Activated T-cell treated with anti-CD3 and anti-CD28 coated beads for 4 hours (primary cell): ENCODE measurements around the gene GPR149.
A peak's percentile ranks its signal among the peaks of the same experiment; 100 is the strongest.

Experiments used
- DNase-seq: peaks from one replicate; pipeline ENCODE4 v3.0.0-alpha.2; 2020

The GPR149 gene

DNA sequence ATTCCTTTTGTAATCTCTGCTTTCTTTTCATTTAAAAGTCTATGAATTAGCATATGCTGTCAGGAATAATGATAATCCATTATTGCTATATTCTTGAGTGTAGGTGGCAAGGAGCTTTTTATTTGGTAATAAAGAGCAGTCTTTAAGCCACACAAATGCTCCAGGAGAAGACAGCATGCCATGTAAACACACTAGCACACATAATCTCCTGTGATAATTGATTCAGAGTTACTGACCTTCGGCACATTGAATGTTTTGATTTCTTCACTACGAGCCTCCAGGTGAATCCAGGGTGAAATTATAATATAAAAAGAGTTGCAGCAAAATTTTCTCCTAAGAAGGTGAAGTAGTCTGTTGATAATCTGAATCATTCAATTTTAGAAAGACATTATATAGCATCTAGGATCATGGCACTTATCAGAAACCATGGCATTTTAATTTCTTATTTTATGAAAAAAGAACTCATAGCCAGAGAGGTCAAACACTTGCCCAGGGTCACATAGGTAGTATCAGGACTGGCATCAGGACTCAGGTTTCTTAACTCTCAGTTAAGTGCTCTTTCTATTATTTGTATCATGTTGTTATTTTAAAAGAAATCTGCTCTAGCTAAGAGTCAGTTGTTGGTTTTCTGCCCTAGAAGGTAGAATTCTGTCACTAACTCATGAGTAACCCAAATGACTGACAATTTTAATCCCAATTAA is 84.4 kb downstream of the GPR149 start:
- DNase-seq: no peak

DNA sequence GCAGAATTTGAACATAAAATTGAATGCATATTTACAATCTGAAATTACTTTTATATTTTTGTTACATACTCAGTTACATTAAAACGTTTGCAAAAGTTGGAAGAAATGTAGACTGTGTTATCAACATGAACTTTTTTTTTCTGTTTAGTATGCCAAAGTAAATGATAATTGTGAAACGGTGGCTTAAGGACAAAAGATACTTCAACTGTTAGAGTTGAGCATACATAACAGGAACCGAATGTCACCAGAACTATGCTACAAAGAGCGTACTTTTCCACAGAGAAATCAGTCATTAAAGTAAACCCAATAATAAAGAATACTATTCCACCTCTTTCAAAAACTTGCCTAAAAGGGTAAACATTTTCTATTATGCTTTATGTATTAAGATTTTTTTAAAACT is 91.4 kb downstream of the GPR149 start:
- DNase-seq: no peak

DNA sequence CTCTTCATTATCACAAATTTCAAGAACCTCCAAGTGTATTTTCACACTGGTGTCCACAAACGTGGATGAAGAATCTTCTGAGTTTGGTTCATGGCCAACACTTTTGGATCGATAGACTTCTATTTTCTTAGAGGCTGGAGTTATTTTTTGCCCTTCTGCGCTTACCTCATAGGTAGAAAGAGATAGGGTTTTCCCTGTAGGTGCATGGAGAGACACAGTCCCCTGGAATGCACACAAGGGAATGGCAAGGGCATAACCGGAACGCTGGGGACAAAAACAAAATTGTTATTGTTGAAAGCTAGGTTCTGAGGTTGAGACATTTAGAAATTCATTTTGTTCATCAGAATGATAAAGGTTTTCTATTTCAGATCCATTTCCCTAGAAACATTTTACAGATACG is 92.0 kb downstream of the GPR149 start:
- DNase-seq: no peak

DNA sequence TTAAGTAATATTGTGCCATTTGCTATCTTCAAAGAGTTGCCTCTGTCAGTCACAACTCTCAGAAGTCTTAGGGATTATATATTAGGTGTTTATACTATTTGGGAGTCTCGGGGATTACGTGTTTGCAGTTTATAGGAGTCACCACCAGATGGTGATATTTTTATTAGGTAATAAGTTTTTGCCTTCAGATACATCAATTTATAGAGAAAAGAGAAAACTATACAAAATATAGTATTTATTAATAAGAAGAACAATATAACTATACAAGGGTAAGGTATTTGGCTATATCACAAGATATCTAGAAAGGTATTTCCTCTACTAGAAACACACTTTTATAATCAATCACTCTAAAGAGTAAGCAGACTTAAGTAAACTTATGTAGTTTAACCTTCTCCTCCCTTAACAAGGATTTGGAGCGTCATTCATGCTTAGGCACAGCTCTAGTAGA is 95.0 kb downstream of the GPR149 start:
- no peak for DNase-seq

DNA sequence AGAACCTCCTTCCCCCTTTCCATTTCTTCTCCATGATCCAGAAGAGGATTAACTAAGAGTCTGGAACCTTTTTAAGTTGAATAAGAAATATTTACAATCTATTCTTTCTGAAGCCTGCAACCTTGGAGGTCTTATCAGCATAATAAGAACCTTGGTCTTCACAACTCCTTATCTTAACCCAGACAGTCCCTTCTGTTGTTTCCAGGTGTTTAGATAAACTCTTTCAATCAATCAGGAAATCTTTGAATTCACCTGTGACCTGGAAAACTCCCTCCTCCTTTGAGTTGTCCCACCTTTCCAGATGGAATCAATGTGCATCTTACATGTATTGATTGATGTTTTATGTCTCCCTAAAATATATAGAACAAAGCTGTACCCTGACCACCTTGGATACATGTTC is 102.1 kb downstream of the GPR149 start:
- DNase-seq: no peak

DNA sequence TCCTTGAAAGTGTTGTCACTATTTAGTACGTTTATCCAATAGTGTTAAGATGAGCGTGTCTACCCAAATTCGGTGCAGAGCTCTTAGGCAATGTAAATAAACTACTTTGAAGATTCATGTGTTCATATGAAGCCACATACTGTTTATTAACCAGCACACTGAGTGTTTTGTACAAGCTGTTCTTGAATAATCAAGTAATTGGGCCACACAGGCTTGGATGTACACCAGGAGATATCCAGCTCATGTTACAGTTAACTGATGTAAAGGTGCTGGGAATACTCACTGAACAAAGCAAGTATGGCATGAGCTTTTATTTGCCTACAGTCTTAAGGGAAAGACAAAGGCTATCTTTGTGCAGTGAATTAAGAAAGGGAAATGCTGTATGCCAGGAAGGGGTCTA is 105.1 kb downstream of the GPR149 start:
- DNase-seq: no peak

DNA sequence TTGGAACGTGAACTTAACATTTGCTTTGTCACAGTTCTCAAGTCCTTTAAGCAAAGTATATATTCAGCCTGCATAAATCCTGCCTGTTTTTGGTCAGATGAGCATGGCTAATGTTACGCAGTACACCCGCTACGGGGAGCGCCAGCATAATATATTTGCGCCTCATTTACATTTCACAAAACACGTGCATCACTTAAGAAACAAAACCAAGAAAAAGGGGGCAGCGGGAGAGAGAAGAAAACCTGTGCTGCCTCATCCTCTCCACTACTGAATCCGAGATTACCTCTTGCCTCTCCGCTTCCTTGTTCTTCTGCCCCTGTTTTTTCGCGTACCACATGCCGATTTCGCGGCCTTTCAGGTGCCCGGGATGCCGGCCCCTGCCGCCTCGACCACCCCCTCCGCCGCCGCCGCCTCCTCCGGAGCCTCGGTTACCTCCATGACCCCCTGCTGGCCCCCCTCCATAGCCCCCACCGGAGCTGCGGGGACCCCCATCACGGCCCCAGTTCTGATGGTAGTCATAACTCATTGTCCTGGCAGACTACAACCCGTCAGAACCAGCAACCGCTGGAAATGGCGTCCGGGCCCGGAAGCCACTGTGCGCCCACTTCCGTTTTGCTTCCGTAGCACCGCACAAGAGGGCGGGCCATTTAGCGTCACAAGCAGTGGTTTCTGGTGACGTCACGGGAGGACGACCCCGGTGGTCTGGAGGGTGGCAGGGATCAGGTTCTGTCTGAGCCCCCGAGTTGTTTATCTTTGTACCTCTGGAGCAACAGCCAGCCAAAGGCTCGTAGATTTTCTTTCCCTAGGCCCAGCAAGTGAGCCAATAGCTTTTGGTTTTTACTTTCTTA is 105.9 kb downstream of the GPR149 start, which contains the start of gene DHX36:
TSS of gene DHX36 (minus strand) at position 597 of the 848 bp plus-strand sequence. CDS start at position 526, 71 bp downstream.
- DNase-seq: peak; percentile 88

DNA sequence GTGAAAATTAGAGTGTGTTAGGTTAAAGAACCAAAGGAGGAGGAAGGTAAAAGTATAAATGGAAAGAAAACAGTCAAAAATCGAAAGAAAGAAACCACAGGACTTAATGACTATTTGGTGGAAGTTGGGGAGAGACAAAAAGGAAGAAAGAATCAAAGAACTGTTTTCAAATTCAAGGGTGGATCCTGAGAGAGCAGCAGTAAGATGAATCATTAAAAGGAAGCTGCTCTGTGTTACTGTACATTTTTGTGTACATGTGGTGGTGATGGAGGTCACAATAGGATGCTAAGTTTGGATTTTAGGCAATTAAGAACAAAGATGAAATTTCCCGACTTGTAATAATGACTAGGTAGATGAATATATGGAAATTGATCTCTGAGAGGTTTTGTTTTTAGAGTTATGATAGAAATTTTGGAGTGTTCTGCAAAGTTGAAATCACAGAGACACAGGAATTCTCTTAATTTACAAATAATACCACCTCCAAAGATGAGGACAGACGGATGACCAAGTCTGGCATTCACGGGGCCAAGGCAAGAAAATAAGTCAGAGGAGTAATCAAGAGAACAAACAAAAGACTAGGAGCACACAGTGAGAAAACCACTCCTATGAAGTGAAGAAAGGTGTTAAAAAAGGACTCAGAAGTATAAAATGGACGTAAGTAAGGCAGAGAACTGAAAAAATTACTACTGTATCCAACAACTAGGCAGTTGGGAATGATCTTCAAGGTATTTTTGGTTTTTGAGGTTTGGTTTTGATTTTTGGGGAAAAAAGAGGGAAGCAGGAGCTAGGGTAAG is 112.8 kb downstream of the GPR149 start:
- DNase-seq: no peak

DNA sequence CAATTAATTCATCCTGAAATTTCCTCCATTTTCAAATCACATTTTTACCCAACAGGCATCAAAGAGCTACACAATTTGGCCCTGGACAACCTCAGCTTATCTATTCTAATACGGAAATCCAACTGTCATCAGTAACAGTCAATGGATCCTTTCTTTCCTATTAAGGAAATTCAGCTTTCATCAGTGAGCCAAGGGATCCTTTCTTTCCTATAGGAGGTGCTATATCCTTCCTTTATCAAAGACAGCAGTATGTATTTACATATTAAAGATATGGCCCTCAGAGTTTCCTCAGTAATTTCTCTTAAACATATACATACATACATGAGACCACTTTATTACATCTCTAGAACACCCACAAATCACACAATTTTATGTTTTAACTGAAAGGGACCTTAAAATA is 115.8 kb downstream of the GPR149 start:
- DNase-seq: no peak

DNA sequence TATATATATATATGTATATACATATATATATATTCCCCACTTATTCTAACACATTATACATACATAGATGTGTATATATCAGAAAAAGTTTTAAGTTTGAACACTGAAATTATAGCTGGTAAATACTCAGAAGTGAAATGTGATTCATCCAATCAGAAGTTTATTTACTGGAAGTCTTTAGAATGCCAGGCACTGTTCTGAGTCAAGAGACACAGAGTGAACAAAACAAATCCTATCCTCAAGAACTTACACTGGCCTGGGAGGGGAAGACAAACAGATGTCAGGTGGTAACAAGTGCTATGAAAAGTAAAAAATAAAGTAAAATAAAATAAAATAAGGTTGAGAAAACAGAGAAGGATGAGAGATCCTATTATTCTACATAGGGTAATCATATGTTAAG is 119.2 kb downstream of the GPR149 start:
- DNase-seq: no peak

DNA sequence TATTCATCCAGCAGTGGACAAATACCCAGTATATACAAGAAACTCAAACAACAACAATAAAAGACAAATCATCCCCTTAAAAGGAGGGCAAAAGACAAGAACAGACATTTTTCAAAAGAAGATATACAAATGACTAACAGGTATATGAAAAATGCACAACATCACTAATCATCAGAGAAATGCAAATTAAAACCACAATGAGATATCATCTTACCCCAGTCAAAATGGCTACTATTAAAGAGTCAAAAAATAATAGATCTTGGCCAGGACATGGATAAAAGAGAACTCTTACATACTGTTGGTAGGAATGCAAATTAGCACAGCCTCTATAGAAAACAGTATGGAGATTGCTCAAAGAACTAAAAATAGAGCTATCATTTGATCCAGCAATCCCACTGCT is 122.6 kb downstream of the GPR149 start:
- DNase-seq: no peak

DNA sequence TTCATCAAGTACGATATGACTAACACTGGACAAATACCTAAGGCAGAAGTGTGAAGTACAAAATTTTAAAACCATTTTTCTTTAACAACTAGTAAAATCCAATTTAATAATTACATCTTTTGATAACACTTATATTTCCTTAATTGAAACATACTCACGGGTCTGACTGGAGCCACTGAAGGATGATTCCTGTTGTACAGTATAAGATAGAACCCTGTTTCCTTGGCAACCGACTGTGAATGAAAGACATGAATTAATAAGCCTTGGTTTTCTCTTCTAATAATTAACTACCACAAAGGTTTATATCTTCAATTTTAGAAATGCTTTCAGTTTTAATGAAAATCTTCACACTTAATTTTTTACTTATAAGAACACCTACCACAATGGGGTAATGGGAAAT is 125.1 kb downstream of the GPR149 start:
- no peak for DNase-seq

DNA sequence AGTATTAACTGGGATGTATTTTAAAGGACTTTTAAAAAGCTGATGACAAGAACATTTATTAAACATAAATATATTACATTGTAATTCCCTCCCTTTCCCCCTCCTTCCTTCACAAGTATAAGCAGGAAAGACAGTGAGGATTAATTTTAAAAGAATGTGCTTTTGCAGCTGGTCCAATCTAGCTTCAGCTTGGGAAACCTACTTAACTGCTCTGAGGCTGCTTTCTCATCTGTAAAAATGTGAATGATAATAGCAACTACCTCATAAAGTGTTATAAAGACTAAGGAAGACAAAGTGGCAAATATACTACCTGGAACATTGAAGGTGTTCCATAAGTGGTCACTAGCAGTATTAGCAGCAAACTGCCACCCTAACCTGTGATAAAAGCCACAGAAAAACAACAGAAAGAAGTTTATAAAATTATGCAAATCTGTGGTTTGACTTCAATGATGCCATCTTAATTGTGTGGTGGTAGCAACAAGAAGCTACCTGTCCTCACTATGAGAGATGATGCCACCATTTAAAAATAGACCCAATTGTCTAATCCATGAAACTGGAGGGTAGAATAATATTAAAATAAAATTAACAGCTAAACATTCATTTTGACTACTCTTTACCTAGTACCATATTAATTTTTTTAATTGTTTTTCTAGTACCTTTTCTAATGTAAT is 125.7 kb downstream of the GPR149 start:
- DNase-seq: no peak

DNA sequence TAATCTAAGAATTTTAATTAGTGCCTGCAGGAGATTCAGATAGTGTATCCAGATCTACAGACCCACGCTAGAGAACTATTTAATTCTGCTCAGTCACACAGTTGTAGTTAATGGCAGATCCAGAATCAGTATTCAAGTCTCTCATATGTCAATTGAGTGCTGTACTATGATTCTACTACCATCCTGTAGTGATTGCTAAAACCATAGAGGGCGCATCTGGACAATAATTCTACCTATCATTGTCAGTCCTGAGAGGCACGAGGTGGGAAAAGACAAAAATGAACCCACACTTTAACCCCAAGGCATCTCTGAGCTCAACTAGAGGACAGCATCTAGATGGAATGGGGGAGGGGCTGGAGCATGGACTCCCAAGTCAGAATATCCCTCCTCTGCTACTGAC is 128.4 kb downstream of the GPR149 start:
- no peak for DNase-seq

DNA sequence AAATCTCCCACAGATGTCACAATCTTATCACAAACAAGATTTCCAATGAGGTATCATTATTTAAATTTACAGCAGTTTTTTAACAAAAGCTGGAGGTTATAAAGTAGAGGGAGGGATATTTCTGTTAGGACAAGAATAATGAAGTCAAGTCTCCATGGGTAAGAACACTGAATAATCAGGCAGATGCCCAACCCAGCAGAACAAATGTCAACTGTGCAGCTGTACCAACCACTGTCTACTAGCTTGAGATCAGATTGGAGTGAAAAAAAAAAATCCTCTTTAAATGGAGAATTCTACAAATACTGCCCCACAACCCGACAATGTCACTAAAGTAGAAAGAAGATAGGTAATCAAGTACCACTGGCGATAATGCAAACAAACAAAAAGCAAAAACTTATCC is 136.0 kb downstream of the GPR149 start:
- no peak for DNase-seq

DNA sequence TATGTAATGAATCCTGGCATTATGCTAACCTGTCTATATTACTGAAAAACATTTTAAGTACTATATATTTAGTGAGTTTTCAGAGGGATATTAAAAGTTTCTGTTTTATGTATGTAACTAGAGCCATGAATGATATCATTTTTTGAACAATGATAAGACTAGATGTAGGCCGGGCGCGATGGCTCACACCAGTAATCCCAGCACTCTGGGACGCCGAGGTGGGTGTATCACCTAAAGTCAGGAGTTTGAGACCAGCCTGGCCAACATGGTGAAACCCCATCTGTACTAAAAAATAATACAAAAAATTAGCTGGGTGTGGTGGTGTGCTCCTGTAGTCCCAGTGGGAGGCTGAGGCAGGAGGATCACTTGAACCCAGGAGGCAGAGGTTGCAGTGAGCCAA is 139.8 kb downstream of the GPR149 start:
- no peak for DNase-seq
